GM12865 (cell line): Measurements from ENCODE around the gene RSL1D1.

Experiments
- DNase-seq: peaks from one replicate; pipeline ENCODE4 v3.0.0; 2010; ENCODE audit warnings: low read depth
- H3K4me3 ChIP-seq: 2 replicates; pipeline ENCODE4 v1.5.1; 2011; ENCODE audit warnings: mild to moderate bottlenecking, low read depth, low read length, control low read depth
- TF ChIP-seq, protein P1 (sequence below): IDR thresholded peaks from 2 replicates; pipeline ENCODE4 v1.5.1; 2011; ENCODE audit warnings: low read length, control low read depth, low read depth, inconsistent platforms; ENCODE audit not compliant: insufficient read depth; ENCODE audit errors: missing control alignments

The RSL1D1 gene

DNA sequence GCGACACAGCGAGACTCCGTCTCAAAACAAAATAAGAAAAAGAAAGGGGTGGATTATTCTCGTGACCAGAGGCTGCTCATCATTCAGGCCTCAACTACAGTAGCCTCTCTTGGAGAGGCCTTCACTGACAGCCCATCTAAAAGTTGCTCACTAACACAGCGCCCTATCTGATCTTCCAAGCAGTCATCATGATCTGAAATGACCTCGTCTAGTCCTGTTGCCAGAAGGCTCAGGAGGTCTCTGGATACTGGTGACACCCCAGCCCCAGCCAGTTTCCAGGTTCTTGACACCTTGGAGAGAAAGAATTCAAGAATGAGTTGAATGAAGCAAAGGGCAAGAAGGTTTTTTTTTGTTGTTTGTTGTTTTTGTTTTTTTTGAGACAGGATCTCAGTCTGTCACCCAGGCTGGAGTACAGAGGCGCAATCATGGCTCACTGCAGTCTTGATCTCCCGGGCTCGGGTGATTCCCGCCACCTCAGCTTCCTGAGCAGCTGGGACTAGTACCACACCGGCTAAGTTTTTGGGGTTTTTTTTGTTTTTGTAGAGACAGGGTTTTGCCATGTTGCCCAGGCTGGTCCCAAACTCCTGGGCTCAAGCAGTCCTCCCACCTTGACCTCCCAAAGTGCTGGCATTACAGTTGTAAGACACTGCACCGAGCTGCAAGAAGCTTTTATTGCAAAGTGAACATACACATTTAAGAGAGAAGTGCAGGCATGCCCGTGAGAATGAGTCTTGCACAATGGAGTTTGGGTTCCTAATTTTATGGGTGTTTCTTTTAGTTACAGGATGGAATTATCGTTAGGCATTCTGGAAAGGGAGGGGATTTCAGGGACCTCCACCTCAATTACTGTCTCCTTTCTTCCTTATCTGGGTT lies 51.6 kb downstream of the RSL1D1 start:
- peak; percentile 68 for DNase-seq
- peak overlapping the region; percentile 78 for H3K4me3 ChIP-seq
- TF ChIP-seq, protein P1, sequence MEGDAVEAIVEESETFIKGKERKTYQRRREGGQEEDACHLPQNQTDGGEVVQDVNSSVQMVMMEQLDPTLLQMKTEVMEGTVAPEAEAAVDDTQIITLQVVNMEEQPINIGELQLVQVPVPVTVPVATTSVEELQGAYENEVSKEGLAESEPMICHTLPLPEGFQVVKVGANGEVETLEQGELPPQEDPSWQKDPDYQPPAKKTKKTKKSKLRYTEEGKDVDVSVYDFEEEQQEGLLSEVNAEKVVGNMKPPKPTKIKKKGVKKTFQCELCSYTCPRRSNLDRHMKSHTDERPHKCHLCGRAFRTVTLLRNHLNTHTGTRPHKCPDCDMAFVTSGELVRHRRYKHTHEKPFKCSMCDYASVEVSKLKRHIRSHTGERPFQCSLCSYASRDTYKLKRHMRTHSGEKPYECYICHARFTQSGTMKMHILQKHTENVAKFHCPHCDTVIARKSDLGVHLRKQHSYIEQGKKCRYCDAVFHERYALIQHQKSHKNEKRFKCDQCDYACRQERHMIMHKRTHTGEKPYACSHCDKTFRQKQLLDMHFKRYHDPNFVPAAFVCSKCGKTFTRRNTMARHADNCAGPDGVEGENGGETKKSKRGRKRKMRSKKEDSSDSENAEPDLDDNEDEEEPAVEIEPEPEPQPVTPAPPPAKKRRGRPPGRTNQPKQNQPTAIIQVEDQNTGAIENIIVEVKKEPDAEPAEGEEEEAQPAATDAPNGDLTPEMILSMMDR: no peak

DNA sequence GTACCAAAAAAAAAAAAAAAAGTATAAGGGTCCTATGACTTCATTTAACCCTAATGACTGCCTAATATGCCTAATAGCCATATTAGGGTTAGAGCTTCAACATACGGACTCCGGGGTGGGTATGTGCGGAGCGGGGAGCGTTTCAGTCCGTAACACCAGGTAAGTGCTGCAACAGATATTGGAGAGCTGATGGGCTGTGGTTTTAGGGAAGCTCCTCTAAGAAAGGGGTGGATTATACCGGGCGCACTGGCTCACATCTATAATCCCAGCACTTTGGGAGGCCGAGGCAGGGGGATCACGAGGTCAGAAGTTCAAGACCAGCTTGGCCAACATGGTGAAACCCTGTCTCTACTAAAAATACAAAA lies 52.3 kb downstream of the RSL1D1 start:
- TF ChIP-seq, protein P1: no peak
- no peak for DNase-seq
- H3K4me3 ChIP-seq: peak overlapping the region; percentile 78

DNA sequence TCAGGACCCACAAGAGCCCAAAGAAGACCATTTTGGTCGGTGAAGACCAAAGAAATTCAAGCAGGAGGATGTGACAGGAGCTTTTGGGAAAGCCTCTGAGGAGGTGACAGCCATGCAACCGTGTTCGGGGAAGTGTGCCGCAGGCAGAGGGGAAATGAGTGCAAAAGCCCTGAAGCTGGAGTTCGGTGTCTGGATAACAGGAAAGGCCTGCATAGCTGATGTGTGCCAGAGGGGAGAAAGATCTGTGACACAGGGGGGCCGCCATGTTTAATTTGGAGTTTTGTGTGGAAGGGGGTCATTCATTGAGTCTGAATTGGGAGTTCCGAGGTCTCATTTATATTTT lies 53.4 kb downstream of the RSL1D1 start:
- peak overlapping the region; percentile 78 for H3K4me3 ChIP-seq
- peak; percentile 32 for DNase-seq
- TF ChIP-seq, protein P1: no peak

DNA sequence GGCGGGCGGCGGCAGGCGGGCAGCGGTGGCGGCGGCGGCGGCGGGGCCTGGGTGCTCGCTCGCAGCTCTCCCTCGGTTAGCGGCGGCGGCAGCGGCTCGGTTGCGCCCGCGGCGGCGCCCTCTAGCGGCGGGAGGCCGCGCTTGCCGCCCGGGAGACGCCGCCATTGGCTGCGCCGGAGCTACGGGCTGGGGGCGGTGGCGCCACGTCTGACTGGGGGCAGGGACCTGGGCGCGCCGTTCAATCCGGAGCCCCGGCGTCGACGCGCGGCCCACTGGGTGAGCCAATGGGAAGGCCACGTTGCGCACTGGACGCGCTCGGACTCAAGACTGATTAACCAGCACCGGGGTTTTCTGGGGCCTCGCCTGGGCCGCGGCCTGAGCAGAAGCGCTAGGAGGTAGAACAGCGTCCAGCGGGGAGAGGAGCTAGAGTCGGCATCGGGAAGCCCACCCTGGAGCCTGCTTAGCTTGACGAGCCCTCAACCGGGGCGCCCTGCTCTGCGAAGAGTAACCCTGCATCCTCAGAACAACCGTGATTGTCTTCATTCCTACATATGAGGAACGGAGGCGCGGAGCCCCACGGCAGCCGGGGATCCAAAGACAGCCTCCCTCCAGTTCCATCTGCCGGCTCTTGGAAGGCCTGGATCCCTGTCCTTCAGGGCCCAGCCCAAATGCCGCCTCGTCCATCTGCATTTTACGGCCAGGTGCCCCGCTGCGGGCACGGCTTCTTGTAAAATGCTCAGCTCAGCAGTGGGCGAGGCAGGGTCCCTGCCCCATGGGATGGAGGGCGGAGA lies 54.0 kb downstream of the RSL1D1 start, which contains the start of gene ZC3H7A:
ZC3H7A (minus strand) TSS at position 93 of the 791 bp plus-strand sequence. CDS start 14,904 bp downstream, outside the sequence.
- TF ChIP-seq, protein P1: peak; percentile 75
- H3K4me3 ChIP-seq: peak within 1 kb of the TSS; percentile 88
- DNase-seq: peak; percentile 99

DNA sequence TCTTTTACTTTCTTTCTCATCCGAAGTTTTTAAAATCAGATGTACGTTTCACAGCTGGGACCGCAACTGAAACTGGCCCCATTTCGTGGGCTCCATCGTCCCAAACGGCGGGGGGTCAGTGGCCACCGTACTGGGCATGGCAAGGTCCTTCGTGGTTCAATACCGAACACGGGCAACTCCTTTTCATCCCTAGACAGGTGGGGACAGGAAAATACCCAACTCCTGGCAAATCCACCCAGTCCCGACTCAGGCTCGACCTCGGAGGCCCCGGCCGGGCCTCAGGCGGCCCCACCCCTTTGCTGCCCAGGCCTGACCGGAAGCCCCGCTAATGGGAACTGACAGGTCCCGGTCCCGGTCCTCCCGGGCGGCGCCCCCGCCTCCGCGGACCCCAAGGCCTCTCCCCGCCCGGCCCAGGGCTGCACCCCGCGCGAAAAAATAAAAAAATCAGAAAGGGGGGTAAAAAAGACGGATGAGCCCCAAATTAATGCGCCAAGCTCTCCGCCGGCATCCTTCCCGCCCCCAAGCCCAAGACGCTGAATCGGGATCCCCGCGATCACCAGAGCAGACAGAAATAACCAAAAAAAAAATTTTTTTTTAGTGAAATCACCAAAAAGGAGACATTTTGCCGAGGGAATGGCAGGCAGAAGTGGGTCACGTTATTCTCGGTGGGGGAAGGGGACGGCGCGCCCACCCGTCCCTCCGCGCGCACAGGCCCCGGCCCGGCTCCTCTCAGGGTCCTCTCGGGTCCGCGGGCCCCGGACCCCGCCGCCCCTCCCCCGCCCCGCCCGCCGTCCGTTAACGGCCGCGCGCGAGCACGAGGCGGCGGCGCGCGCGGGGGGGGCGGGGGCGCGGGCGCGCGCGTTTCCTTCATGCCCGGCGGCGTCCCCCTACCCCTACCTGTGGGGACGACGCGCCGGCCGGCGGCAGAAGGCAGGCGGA lies 54.8 kb downstream of the RSL1D1 start:
- TF ChIP-seq, protein P1: no peak
- peak overlapping the region; percentile 88 for H3K4me3 ChIP-seq
- peak; percentile 44 for DNase-seq

DNA sequence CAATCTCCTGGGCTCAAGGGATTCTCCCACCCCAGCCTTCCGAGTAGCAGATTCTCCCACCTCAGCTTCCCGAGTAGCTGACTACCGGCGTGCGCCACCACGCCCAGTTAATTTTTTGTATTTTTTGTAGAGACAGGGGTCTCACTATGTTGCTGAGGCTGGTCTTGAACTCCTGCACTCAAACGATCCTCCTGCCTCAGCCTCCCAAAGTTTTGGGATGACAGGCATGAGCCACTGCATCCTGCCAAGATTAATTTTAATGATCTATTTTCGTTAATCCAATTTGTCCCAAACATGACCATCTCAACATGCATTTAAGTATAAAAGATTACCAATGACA lies 55.5 kb downstream of the RSL1D1 start:
- TF ChIP-seq, protein P1: no peak
- no peak for DNase-seq

More for the DNA sequence above, 55.5 kb downstream of the RSL1D1 start:
- H3K4me3 ChIP-seq: peak overlapping the region; percentile 88
